GM12878 (cell line): ENCODE results near the gene XRN2. TPM values are rescaled to one million over a fixed set of nuclear protein-coding genes. Genes with fewer than 3 reads are reported as not detected.

Source experiments
- ATAC-seq: fragments of 200-7000 bp; cut with Tn5 transposase; 3 replicates; pipeline ENCODE4 v1.9.1; 2020; ENCODE audit warnings: mild to moderate bottlenecking, moderate library complexity
- BruUV-seq: library from RNA; stranded (reverse); fragments of 400-500 nt; replicated peaks from 2 replicates; lab custom pipeline; 2021; lab: Mats Ljungman, UMichigan
- CTCF ChIA-PET: fragments of 300-600 bp; sonication (Branson Sonifier 250); formaldehyde crosslinking; extraction: SDS; loops from one replicate; lab custom pipeline; 2021; ENCODE audit warnings: inconsistent platforms; lab: Yijun Ruan, JAX
- POLR2A ChIA-PET: fragments of 350-600 bp; formaldehyde crosslinking; extraction: SDS; loops from one replicate; lab custom pipeline; 2021; ENCODE audit warnings: inconsistent platforms; lab: Charles Lee
- RAD21 ChIA-PET: fragments of 300-600 bp; sonication (Branson Sonifier 250); formaldehyde crosslinking; loops from one replicate; lab custom pipeline; 2023; ENCODE audit warnings: antibody characterized with exemption; ENCODE audit not compliant: unreplicated experiment; lab: Charles Lee
- SMC1A ChIA-PET: fragments of 300-600 bp; sonication (Branson Sonifier 250); formaldehyde crosslinking; loops from one replicate; lab custom pipeline; 2023; ENCODE audit not compliant: unreplicated experiment, uncharacterized antibody; lab: Charles Lee
- DNase-seq: peaks from one replicate; pipeline ENCODE4 v3.0.0-alpha.2; 2011; ENCODE audit warnings: low read depth, low spot score
- FAIRE-seq: peaks from 3 replicates; lab custom pipeline; 2011; peaks lifted over from hg19 to GRCh38; lab: Jason Lieb, UNC
- H2AFZ ChIP-seq: 2 replicates; pipeline ENCODE4 v1.6.0; 2011; ENCODE audit warnings: low read depth, low read length, control low read depth; ENCODE audit not compliant: control insufficient read depth
- H3K27ac ChIP-seq: 2 replicates; pipeline ENCODE4 v1.5.1; 2011; ENCODE audit warnings: control low read depth; ENCODE audit not compliant: control insufficient read depth, insufficient read depth
- H3K27me3 ChIP-seq, 2 experiments: replicated peaks in 1 of 2; 2 replicates each; pipeline versions ENCODE4 v1.6.0 to v1.6.1; 2011; ENCODE audit warnings: low read length in 1 of 2; ENCODE audit not compliant: control insufficient read depth in 2 of 2, insufficient read depth in 2 of 2
- H3K36me3 ChIP-seq, 2 experiments: 2 replicates each; pipeline ENCODE4 v1.5.1; 2011; ENCODE audit warnings: low read length in 1 of 2; ENCODE audit not compliant: control insufficient read depth in 2 of 2, insufficient read depth in 2 of 2
- H3K4me1 ChIP-seq: 2 replicates; pipeline ENCODE4 v1.6.1; 2011; ENCODE audit warnings: mild to moderate bottlenecking, low read length, moderate library complexity, mixed read lengths; ENCODE audit not compliant: control insufficient read depth, insufficient read depth
- H3K4me2 ChIP-seq: 2 replicates; pipeline ENCODE4 v1.6.0; 2011; ENCODE audit warnings: control low read depth; ENCODE audit not compliant: control insufficient read depth, insufficient read depth
- H3K4me3 ChIP-seq: fragments of 200-600 bp; sonication (generic); 2 replicates; pipeline ENCODE4 v1.5.1; 2016
- H3K79me2 ChIP-seq: 2 replicates; pipeline ENCODE4 v1.6.0; 2011; ENCODE audit warnings: low read length; ENCODE audit not compliant: control insufficient read depth, insufficient read depth
- H3K9ac ChIP-seq: 2 replicates; pipeline ENCODE4 v1.8.0; 2011; ENCODE audit warnings: low read length, control low read depth, mixed read lengths; ENCODE audit not compliant: control insufficient read depth, insufficient read depth
- H3K9me3 ChIP-seq: replicated peaks from 3 replicates; pipeline ENCODE4 v1.5.1; 2011; ENCODE audit warnings: mild to moderate bottlenecking, low read length; ENCODE audit not compliant: control insufficient read depth, insufficient read depth
- H4K20me1 ChIP-seq: 2 replicates; pipeline ENCODE4 v1.6.0; 2011; ENCODE audit not compliant: control insufficient read depth, insufficient read depth
- BCL3 ChIP-seq: IDR thresholded peaks from 2 replicates; pipeline ENCODE4 v1.6.1; 2011; ENCODE audit warnings: borderline replicate concordance, low read depth, mild to moderate bottlenecking, moderate library complexity, low read length; ENCODE audit not compliant: insufficient read depth, poor library complexity, severe bottlenecking
- CREB1 ChIP-seq: IDR thresholded peaks from 2 replicates; pipeline ENCODE4 v1.6.1; 2012; ENCODE audit warnings: low read depth, mild to moderate bottlenecking, inconsistent platforms
- IRF4 ChIP-seq: IDR thresholded peaks from 2 replicates; pipeline ENCODE4 v1.6.1; 2011; ENCODE audit warnings: low read depth, low read length
- MTA3 ChIP-seq: IDR thresholded peaks from 2 replicates; pipeline ENCODE4 v1.6.1; 2012; ENCODE audit warnings: low read length, inconsistent platforms, borderline replicate concordance
- NFYB ChIP-seq: IDR thresholded peaks from 2 replicates; pipeline ENCODE4 v1.6.1; 2011; ENCODE audit warnings: low read depth, mild to moderate bottlenecking, low read length, improper control_type of control experiment, moderate library complexity; ENCODE audit not compliant: insufficient read depth
- PRDM15 ChIP-seq: fragments of 450-650 bp; formaldehyde crosslinking; IDR thresholded peaks from 2 replicates; pipeline ENCODE4 v1.4.0; 2020; ENCODE audit warnings: mild to moderate bottlenecking, moderate library complexity
- RBBP5 ChIP-seq: fragments of 200-600 bp; sonication (generic); conservative IDR thresholded peaks from 2 replicates; pipeline ENCODE4 v1.6.1; 2016
- SIN3A ChIP-seq: IDR thresholded peaks from 2 replicates; pipeline ENCODE4 v1.6.1; 2012; ENCODE audit warnings: low read depth, low read length, improper control_type of control experiment
- SMAD1 ChIP-seq: fragments of 450-650 bp; IDR thresholded peaks from 2 replicates; pipeline ENCODE4 v1.6.1; 2018; ENCODE audit warnings: mild to moderate bottlenecking, low read depth; ENCODE audit not compliant: partially characterized antibody
- ZNF217 ChIP-seq: fragments of 450-650 bp; IDR thresholded peaks from 2 replicates; pipeline ENCODE4 v1.6.1; 2017; ENCODE audit warnings: antibody characterized with exemption, mild to moderate bottlenecking
- WGBS: methylation state at CpG from one replicate; pipeline ENCODE4 v1.1.6; 2016; ENCODE audit warnings: low lambda C conversion rate; ENCODE audit not compliant: insufficient replicate concordance, insufficient coverage; ENCODE audit errors: missing lambda C conversion rate; 5-methylcytosine and 5-hydroxymethylcytosine counted together
- in situ Hi-C: fragments of 300-500 bp; cut with MboI; formaldehyde crosslinking; loops from 9 replicates; pipeline ENCODE4 v1.14.3; 2018; ENCODE audit warnings: mixed read lengths
- intact Hi-C: fragments of 100-400 bp; cut with micrococcal nuclease; formaldehyde crosslinking; loops from one replicate; pipeline ENCODE4 v1.14.2; 2022; ENCODE audit not compliant: unreplicated experiment
- polyA plus RNA-seq, 11 experiments: library from polyadenylated mRNA; depleted of rRNA in 4 of 11; unstranded in 6 of 11; stranded (reverse) in 5 of 11; fragments of >200 nt; fragmentation: Nextera tagmentation in 4 of 11; fragmentation: Illumina TruSeq in 1 of 11; extraction: Ambion mirVana in 4 of 11; extraction: Trizol in 1 of 11; gene quantifications; 1 replicate in 1 of 11; 2 replicates in 10 of 11; pipeline versions ENCODE4 v1.2.1 to v1.2.3, GENCODE V29; 2011 to 2016; ENCODE audit warnings: inconsistent platforms in 2 of 11, missing spikeins in 2 of 11, low read depth in 1 of 11
- total RNA-seq, 4 experiments: library from RNA; depleted of rRNA in 3 of 4; stranded (reverse); fragments of >200 nt in 3 of 4; fragmentation: Illumina TruSeq in 1 of 4; extraction: Trizol in 1 of 4; gene quantifications; 2 replicates each; pipeline versions ENCODE4 v1.2.1 to v1.2.3, GENCODE V29; 2013 to 2021
- TF ChIP-seq, protein P1 (sequence below): fragments of 450-650 bp; IDR thresholded peaks from 2 replicates; pipeline ENCODE4 v1.6.1; 2017; ENCODE audit warnings: antibody characterized with exemption, mild to moderate bottlenecking, moderate library complexity
- TF ChIP-seq, protein P2 (sequence below): fragments of 150-350 bp; IDR thresholded peaks from 2 replicates; pipeline ENCODE4 v1.6.1; 2014; ENCODE audit warnings: mild to moderate bottlenecking, low read depth, low read length

XRN2 gene
- total and polyA plus RNA-seq, 10 of the 15 experiments (the other 5 are each of a cell fraction or from before 2014, with no cell fraction given): 59.7 to 97.8 (median 75.6) TPM

- TF ChIP-seq, protein P1, sequence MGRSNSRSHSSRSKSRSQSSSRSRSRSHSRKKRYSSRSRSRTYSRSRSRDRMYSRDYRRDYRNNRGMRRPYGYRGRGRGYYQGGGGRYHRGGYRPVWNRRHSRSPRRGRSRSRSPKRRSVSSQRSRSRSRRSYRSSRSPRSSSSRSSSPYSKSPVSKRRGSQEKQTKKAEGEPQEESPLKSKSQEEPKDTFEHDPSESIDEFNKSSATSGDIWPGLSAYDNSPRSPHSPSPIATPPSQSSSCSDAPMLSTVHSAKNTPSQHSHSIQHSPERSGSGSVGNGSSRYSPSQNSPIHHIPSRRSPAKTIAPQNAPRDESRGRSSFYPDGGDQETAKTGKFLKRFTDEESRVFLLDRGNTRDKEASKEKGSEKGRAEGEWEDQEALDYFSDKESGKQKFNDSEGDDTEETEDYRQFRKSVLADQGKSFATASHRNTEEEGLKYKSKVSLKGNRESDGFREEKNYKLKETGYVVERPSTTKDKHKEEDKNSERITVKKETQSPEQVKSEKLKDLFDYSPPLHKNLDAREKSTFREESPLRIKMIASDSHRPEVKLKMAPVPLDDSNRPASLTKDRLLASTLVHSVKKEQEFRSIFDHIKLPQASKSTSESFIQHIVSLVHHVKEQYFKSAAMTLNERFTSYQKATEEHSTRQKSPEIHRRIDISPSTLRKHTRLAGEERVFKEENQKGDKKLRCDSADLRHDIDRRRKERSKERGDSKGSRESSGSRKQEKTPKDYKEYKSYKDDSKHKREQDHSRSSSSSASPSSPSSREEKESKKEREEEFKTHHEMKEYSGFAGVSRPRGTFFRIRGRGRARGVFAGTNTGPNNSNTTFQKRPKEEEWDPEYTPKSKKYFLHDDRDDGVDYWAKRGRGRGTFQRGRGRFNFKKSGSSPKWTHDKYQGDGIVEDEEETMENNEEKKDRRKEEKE: no peak
- TF ChIP-seq RBBP5 (no peak), BCL3 (no peak)
- TF ChIP-seq, all 136 proteins: peak for 0
These were observed 91.4 kb downstream of the XRN2 start (continued) for GRCh38 chr20:21394551-21394950.

- peak overlapping the region; percentile 71; the same call in 1 of the 2 replicates for H3K4me2 ChIP-seq
- 0 out of 2 replicates have a peak overlapping the region, but pooled peaks have one; percentile 34 for H3K4me3 ChIP-seq
- peaks cover 8 to 18% of the 10 kb centered on the region in 2 experiments; a peak in 3 of 4 replicates for H3K27me3 ChIP-seq
- no peak for ATAC-seq
- ChIA-PET RAD21 (no interaction called here), CTCF (interaction anchor here (2.3 kb wide), 1 partner anchor 159 kb away, joined by 8 read pairs; no protein-coding TSS in a partner anchor), SMC1A (no interaction called here), POLR2A (no interaction called here)
- no peaks in the 10 kb centered on the region for H4K20me1 ChIP-seq
- H3K79me2 ChIP-seq: no peaks in the 10 kb centered on the region
- intact Hi-C loops (loop anchor here (10.0 kb wide), 1 partner anchor 110 kb away; no protein-coding TSS in a partner anchor), in situ Hi-C loops (no loop called here)
- no peak overlapping the region for H2AFZ ChIP-seq
- no peaks in the 10 kb centered on the region; the same call in 2 of the 3 replicates for H3K9me3 ChIP-seq
- peaks cover 0 to 1% of the 10 kb centered on the region in 2 experiments; a peak in 1 of 4 replicates for H3K36me3 ChIP-seq
- FAIRE-seq: no peak
- H3K27ac ChIP-seq: no peak overlapping the region
- DNase-seq: no peak
- no peak overlapping the region; the same call in 1 of the 2 replicates for H3K9ac ChIP-seq
- BruUV-seq: no TSS peak
- H3K4me1 ChIP-seq: no peaks in the 10 kb centered on the region
- WGBS: 49% methylated on average over 6 of the region's 6 CpGs
- TF ChIP-seq NFYB: no peak
- TF ChIP-seq, protein P2, sequence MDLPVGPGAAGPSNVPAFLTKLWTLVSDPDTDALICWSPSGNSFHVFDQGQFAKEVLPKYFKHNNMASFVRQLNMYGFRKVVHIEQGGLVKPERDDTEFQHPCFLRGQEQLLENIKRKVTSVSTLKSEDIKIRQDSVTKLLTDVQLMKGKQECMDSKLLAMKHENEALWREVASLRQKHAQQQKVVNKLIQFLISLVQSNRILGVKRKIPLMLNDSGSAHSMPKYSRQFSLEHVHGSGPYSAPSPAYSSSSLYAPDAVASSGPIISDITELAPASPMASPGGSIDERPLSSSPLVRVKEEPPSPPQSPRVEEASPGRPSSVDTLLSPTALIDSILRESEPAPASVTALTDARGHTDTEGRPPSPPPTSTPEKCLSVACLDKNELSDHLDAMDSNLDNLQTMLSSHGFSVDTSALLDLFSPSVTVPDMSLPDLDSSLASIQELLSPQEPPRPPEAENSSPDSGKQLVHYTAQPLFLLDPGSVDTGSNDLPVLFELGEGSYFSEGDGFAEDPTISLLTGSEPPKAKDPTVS: no peak
- no peak for TF ChIP-seq IRF4
- no peak for TF ChIP-seq MTA3
- no peak for TF ChIP-seq ZNF217
- TF ChIP-seq PRDM15 (CRISPR knock-in tag): no peak
- no peak for TF ChIP-seq CREB1
- no peak for TF ChIP-seq SIN3A
- no peak for TF ChIP-seq SMAD1
These were observed 92.0 kb downstream of the XRN2 start for GRCh38 chr20:21395051-21395665.
